Measurements from ENCODE around the gene PPARG.
"Not testable (repeated sequence)": the region's sequence is repeated elsewhere in the genome, so short reads cannot be mapped to it uniquely, and the experiment has no call there.

PPARG gene

GRCh38 chr3:12454816-12455121, 165.9 kb downstream of the PPARG start:
- in situ Hi-C loops (cut with MboI; ENCODE audit: low sequenced_read_pairs): no loop called here

GRCh38 chr3:12455740-12456139, 166.9 kb downstream of the PPARG start:
- in situ Hi-C loops (cut with MboI; ENCODE audit: low sequenced_read_pairs): no loop called here

- in situ Hi-C loops (cut with MboI; ENCODE audit: low sequenced_read_pairs): no loop called here
Measured at GRCh38 chr3:12456441-12456840, 167.6 kb downstream of the PPARG start.

GRCh38 chr3:12457380-12457779, 168.5 kb downstream of the PPARG start:
- in situ Hi-C loops (cut with MboI; ENCODE audit: low sequenced_read_pairs): not testable (repeated sequence)

- in situ Hi-C loops (cut with MboI; ENCODE audit: low sequenced_read_pairs): no loop called here
Measured at GRCh38 chr3:12458901-12459300, 170.0 kb downstream of the PPARG start.

GRCh38 chr3:12460127-12460526, 171.3 kb downstream of the PPARG start:
- in situ Hi-C loops (cut with MboI; ENCODE audit: low sequenced_read_pairs): no loop called here

- in situ Hi-C loops (cut with MboI; ENCODE audit: low sequenced_read_pairs): no loop called here
Measured at GRCh38 chr3:12461097-12461649, 172.3 kb downstream of the PPARG start.

- in situ Hi-C loops (cut with MboI; ENCODE audit: low sequenced_read_pairs): no loop called here
Measured at GRCh38 chr3:12462159-12462947, 173.5 kb downstream of the PPARG start.

- in situ Hi-C loops (cut with MboI; ENCODE audit: low sequenced_read_pairs): no loop called here
Measured at GRCh38 chr3:12463686-12464085, 174.8 kb downstream of the PPARG start.

GRCh38 chr3:12464181-12464580, 175.3 kb downstream of the PPARG start:
- in situ Hi-C loops (cut with MboI; ENCODE audit: low sequenced_read_pairs): no loop called here

GRCh38 chr3:12465151-12465835, 176.4 kb downstream of the PPARG start:
- in situ Hi-C loops (cut with MboI; ENCODE audit: low sequenced_read_pairs): no loop called here

- in situ Hi-C loops (cut with MboI; ENCODE audit: low sequenced_read_pairs): no loop called here
Measured at GRCh38 chr3:12465836-12466225, 177.0 kb downstream of the PPARG start.

- in situ Hi-C loops (cut with MboI; ENCODE audit: low sequenced_read_pairs): no loop called here
Measured at GRCh38 chr3:12467746-12468145, 178.9 kb downstream of the PPARG start.

- in situ Hi-C loops (cut with MboI; ENCODE audit: low sequenced_read_pairs): no loop called here
Measured at GRCh38 chr3:12468276-12468675, 179.4 kb downstream of the PPARG start.

GRCh38 chr3:12468757-12469156, 179.9 kb downstream of the PPARG start:
- in situ Hi-C loops (cut with MboI; ENCODE audit: low sequenced_read_pairs): no loop called here

GRCh38 chr3:12469222-12469621, 180.4 kb downstream of the PPARG start:
- in situ Hi-C loops (cut with MboI; ENCODE audit: low sequenced_read_pairs): not testable (repeated sequence)

- in situ Hi-C loops (cut with MboI; ENCODE audit: low sequenced_read_pairs): loop anchor here (10.0 kb wide), 1 partner anchor 145 kb away; no protein-coding TSS in a partner anchor
Measured at GRCh38 chr3:12470111-12470510, 181.2 kb downstream of the PPARG start.

- in situ Hi-C loops (cut with MboI; ENCODE audit: low sequenced_read_pairs): loop anchor here (10.0 kb wide), 1 partner anchor 146 kb away; no protein-coding TSS in a partner anchor
Measured at GRCh38 chr3:12470680-12471079, 181.8 kb downstream of the PPARG start.

GRCh38 chr3:12471241-12471640, 182.4 kb downstream of the PPARG start:
- in situ Hi-C loops (cut with MboI; ENCODE audit: low sequenced_read_pairs): loop anchor here (10.0 kb wide), 1 partner anchor 146 kb away; no protein-coding TSS in a partner anchor

- in situ Hi-C loops (cut with MboI; ENCODE audit: low sequenced_read_pairs): loop anchor here (10.0 kb wide), 1 partner anchor 147 kb away; no protein-coding TSS in a partner anchor
Measured at GRCh38 chr3:12472000-12472610, 183.2 kb downstream of the PPARG start.

- in situ Hi-C loops (cut with MboI; ENCODE audit: low sequenced_read_pairs): loop anchor here (10.0 kb wide), 1 partner anchor 148 kb away; no protein-coding TSS in a partner anchor
Measured at GRCh38 chr3:12472796-12473195, 183.9 kb downstream of the PPARG start.
